Superior temporal gyrus (tissue), 1 donor: ENCODE data around the gene TSEN34.

Experiments used
- DNase-seq: peaks from one replicate; pipeline ENCODE4 v3.0.0-alpha.2; 2016; ENCODE audit errors: extremely low spot score

Gene TSEN34

GRCh38 chr19:54191011-54191810 is at the start of gene TSEN34:
TSS of gene TSEN34 (plus strand) at chr19:54191308. CDS start at chr19:54191365, 57 bp downstream.
- peak; percentile 72 for DNase-seq

DNA sequence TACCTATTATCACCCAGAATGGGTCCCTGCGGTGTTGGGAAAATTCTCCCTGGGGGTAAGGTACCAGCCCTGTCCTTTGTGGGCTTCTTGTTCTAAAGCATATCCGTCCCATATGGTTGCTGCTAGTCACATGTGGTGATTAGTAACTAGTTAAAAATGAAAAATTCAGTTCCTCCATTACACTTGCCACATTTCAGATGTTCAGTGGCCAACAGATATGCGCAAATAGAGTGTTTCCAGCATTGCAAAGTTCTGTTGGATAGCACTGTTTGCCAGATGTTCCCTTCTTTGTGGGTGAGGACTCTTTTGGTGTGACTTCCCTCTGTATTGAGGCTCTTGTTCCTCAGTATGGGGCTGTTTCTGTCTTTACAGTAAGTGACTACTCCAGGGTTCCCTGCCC is 49.8 kb upstream of the TSEN34 start:
- DNase-seq: no peak

DNA sequence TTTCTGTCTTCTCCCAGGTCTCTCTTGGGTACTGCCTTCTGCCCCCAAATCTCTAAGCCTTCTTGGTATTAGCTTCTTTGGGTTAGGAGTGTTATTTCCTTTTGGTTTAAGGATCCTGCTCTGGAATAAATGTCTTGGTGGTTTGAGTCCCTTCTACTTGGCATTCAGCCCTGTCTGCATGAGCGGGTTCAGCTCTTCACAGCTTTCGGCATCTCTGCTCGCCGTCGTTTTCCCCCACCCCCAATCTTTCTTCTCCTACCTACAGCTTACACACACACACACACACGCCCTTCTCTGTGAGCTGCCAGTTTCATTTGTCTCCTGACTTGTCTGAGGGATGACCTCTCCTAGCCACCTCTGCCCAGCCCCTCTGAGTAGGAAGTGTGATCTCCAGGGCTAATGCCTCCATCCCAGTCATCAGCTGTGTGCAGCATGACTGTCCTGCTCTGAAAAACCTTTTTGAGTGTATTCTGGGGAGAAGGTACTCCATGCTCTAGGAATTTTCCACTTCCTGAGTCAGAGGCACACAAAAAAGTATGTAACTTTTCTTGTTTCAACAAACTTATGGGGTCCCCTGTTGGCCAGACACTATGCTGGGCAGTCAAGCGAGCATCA is 48.8 kb upstream of the TSEN34 start:
- DNase-seq: no peak

DNA sequence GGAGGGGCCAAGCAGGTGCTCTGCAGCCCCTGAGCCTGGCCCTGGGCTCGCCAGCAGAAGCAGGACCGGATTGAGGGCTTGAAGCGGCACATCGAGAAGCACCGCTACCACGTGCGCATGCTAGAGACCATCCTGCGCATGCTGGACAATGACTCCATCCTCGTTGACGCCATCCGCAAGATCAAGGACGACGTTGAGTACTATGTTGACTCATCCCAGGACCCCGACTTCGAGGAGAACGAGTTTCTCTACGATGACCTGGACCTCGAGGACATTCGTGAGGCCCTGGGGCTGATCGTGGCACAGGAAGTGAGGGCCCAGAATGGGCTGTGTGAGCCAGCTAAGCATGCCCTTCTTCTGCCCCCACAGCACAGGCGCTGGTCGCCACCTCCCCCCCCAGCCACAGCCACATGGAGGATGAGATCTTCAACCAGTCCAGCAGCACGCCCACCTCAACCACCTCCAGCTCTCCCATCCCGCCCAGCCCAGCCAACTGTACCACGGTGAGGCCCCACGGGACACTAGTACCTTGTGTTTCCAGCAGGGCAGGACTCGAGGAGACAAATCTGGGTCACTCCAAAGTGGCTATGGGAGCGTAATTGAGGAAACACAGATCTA is 45.5 kb upstream of the TSEN34 start:
- no peak for DNase-seq

- DNase-seq: peak; percentile 9
These were observed 43.4 kb upstream of the TSEN34 start for GRCh38 chr19:54147676-54148075.

GRCh38 chr19:54148158-54148557 is 43.0 kb upstream of the TSEN34 start:
- no peak for DNase-seq

DNA sequence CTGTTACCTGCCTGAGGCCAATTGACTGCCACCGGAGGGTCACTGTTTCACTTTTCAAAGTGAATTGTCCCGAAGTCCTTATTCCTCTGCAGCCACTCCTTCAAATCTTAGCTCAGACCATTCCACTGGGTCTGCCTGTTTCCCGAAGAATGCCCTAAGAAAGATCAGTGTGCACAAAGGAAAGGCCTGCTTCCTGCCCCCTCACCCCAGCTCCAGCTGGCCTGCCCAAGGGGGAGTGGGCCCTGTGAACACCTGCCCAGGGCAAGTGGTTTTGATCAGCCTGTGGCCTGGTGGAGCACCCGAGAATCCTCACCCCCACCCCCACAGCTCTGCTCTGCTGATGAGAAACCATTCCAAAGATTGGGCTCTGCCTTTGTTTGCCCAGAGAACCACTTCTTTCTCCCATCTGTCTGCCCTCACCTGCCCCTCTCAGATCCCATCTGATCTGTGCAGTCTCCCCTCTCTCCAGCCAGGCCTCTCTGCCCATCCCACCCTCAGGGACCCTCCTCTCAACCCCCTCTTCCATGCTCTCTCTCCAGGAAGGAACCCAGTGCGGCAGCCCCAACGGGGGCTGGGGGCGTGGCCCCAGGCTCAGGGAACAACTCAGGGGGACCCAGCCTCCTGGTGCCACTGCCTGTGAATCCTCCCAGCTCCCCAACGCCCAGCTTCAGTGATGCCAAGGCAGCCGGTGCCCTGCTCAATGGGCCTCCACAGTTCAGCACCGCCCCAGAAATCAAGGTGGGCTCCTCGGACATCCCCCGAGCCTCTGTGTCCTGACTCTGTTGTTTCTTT is 41.9 kb upstream of the TSEN34 start:
- DNase-seq: no peak

DNA sequence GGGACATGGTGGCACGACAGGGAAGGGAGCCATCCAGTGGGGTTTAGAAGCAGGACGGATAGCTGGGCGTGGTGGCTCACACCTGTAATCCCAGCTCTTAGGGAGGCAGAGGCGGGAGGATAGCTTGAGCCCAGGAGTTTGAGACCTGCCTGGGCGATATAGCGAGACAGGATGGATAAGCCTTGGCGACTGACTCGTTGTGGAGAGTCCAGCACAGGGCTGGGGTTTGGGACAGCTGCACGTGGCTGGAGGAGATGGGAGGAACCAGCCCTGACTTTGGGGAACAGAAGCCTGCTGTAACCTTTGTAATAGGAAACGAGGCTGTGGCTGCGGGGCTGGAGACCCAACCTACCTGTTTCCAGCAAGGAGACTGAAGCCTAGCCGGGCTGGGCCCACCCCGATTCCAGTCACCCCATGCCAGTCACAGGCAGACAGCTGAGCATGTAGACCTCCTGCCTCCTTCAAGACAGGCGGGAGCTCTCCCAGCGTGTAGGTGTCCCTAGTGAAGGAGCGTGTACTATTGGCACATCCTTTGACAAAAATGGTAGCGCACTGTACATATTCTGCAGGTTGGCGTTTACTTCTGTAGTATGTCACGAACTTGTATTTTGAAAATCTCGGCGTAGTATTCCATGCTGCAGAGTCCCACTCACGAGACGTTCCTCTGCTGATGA is 39.6 kb upstream of the TSEN34 start:
- peak; percentile 17 for DNase-seq

DNA sequence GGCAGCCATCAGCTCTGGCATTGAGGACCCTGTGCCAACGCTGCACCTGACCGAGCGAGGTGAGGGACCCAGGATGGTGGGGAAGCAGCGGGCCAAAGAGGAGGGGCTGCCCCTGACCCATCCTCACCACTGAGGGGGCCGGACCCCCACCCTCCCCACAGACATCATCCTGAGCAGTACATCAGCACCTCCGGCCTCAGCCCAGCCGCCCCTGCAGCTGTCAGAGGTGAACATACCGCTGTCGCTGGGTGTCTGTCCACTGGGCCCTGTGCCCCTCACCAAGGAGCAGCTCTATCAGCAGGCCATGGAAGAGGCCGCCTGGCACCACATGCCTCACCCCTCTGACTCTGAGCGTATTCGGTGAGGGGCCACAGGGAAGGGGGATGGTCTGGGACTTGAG is 38.8 kb upstream of the TSEN34 start:
- DNase-seq: no peak

DNA sequence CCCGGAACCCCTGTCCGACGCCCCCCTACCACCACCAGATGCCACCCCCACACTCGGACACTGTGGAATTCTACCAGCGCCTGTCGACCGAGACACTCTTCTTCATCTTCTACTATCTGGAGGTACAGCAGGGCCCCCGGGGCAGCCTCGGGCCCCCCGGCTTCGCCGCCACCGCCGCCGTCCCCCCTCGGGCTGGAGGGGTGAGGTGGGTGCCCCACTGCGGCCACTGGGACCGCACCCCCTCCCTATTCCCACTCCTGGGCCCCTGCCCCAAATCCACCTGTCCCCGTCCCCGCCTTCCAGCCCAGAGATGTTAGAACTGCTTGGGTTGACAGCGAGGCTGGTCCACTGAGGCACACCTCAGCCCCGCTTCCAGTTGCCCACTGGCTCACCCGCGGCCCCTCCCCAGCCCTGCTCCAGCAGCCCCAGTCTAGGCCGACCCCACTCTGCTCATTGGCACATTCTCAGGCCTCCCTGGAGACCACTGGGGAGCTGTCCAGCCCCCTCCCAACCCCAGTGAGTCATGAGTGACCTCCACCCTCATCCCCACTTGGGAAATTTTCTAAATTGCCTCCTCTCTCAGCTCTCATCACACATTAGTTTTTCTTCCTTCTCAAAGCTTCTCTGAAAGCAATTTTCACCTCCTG is 38.1 kb upstream of the TSEN34 start:
- no peak for DNase-seq

DNA sequence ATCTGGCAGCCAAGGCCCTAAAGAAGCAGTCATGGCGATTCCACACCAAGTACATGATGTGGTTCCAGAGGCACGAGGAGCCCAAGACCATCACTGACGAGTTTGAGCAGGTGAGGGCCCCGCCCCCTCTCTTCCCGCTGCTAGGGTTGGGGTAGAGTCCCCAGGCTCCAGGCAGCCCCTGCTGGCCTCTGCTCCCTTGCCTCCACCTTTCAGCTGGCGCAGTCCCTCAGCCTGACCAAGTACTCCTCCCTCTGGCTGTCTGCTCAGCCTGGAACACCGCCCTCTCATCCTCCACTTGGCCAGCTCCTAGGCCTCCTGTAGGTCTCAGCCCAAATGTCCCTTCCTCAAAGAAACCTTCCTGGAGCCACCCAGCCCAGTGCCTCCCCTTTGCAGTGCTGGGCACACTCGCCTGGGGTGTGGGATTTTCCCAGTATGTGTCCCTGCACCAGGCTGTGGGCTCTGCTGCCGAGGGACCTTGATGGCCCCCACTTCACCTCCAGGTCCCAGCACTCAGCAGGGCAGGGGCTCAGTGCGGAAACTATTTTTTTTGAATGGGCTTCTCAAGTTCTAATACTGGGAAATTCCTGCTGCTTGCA is 37.3 kb upstream of the TSEN34 start:
- no peak for DNase-seq

- DNase-seq: no peak
These were observed 36.3 kb upstream of the TSEN34 start for GRCh38 chr19:54154603-54155345.

DNA sequence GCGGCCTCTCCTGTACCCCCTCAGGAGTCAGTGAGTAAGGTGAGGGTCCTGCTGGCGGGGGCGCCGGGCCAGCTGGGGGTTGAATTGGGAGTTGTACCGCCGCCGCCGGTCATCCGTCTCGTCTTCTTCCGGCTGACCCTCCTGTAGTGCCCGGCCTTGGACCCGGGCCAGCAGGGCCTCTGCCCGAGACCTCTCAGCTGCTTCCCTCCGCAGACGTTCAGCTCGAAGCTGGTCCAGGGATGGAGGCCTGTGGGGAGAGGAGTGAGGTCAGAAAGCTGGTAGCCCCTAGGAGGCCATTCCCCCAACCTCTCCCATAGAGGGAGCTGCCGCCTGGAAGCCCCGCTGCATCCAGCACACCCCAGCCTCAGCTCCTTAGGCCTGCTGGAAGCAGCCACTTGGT is 35.4 kb upstream of the TSEN34 start:
- DNase-seq: no peak

DNA sequence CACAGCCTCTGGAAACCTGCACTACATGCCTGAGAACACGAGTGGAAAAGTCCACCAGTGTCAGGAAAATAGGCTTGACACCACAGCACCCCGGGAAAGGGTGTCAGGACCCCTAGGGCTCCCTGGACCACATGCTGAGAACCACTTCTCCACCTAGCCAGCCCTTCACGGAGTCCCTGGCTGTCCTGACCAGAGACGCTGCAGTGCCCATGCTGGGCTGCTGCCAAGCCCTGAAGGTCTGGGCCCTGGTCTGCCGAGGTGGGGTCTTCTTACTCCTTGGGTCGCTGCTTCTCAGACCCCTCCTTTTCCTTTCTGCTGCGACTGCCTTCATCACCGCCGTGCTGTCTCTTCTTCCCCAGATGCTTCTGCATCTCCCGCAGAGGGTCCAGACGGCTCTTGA is 34.6 kb upstream of the TSEN34 start:
- no peak for DNase-seq

DNA sequence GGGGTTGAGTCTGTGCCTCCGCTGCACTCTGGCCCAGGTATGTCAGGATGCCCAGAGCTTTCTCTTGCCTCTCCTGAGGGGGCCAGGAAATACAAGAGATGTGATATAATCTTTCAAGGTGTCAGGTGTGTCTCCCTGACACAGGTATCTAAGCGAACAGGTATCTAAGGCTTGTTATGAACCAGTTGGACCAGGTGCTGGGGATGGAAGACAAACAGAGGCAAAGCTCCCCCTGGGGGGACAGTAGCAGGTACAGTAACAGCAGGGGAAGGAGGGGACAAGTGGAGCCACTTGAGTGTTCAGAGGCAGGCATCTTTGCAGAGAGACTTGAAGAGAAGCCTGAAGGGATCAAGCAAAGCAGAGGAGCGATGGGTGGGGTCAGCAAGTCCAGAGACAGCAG is 34.2 kb upstream of the TSEN34 start:
- no peak for DNase-seq

DNA sequence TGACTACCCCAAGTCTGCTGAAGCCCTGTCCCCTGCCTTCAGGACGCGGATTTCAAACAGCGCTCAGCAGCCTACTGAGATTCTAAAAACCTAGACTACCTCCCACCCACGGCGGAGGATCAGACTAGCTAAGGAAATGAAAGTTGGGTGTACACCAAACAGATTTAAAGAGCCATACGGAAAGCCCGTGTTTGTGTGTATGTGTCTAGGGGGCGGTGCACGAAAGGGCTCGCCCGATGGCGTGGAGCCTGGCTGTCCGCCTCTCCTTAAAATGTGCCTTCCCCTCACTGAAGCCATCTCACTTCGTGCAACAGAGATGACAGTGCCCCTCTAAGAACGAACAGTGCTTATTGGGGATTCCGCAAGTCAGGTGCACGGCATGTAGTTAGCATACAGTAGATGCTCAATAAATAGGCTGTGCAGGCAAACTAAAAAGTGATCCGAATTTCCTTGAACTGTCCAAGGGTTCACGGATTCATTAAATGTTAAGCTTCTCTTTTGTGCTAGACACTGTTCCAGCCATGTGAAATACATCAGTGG is 32.2 kb upstream of the TSEN34 start:
- peak; percentile 10 for DNase-seq

DNA sequence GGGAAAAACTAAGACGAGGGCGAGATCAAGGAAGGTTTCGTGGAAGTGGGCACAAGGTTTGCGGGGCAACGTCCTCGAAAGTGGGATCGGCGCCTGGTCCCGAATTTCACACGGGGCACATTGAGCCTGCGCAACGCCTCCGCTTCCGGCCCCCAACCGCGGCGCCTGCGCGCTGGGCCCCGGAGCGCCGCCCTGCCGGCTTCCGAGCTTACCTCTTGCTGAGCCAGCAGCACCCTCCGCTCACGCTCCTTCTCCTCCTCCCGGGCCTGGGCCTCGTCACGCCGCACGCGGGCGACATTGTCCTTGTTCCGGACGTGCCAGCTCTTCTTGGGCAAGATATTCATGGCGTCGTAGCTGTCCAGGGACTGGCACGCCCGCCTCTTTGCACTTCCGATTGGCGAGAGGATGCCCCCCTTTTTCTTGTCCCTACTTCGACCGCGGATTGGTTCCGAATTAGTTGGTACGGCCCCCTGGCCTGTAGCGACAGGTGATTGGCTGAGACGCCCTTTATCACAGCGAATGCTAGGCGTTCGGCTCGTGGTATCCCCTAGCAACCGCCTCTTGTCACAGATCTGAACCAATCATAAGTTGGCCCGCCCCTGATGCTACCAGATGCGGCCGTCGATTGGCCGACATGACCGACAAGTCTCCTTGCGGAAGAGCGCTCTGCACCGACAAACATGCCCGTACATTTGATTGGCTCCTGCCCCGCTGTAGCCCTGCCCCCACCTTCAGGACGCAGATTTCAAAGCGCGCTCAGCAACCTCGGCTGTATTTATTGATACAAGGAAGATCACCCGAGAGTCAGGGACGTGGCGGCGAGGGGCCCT is 31.5 kb upstream of the TSEN34 start, which contains the start of gene LENG1:
Gene LENG1 (minus strand): TSS at position 370 of the 830 bp plus-strand sequence. CDS start 26 bp downstream, at position 344.
- peak; percentile 100 for DNase-seq

GRCh38 chr19:54160182-54160811 is 30.8 kb upstream of the TSEN34 start:
- no peak for DNase-seq
